Globus pallidus (tissue), 1 donor: ENCODE results near the gene STAP1.
"Not testable (repeated sequence)": the region's sequence is repeated elsewhere in the genome, so short reads cannot be mapped to it uniquely, and the experiment has no call there.

Experiments
- DNase-seq: peaks from one replicate; pipeline ENCODE4 v3.0.0-alpha.2; 2015; ENCODE audit warnings: low spot score

The STAP1 gene

GRCh38 chr4:67624939-67625338 is 66.4 kb downstream of the STAP1 start:
- peak; percentile 64 for DNase-seq

- DNase-seq = no peak
Measured at GRCh38 chr4:67632492-67632891, 74.0 kb downstream of the STAP1 start.

- DNase-seq = no peak
Measured at GRCh38 chr4:67634741-67635140, 76.2 kb downstream of the STAP1 start.

DNA sequence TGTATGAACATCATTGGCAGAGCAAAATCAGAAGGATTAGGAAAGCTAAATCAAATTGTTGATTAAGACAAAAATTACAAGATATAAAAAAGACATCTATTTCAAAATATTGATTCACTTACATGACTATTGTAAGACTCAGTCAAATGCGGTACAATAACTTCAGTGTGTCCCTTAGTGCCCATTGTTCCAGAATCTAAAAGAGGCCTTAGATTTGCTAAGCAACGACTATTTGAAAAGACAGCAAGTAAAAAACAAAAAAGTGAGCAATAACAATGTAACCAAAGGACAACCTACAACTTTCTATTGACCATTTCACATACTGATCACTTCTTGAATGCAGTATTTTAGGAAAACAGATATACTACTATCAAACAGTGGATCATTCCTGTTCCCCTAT is 76.8 kb downstream of the STAP1 start:
- DNase-seq = peak; percentile 70

DNA sequence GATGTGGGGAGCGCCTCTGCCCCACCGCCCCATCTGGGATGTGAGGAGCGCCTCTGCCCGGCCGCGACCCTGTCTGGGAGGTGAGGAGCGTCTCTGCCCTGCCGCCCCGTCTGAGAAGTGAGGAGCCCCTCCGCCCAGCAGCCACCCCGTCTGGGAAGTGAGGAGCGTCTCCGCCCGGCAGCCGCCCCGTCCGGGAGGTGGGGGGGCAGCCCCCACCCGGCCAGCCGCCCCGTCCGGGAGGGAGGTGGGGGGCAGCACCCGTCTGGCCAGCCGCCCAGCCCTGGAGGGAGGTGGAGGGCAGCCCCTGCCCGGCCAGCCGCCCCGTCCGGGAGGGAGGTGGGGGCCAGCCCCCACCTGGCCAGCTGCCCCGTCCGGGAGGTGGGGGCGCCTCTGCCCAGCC is 78.5 kb downstream of the STAP1 start:
- not testable (repeated sequence) for DNase-seq

GRCh38 chr4:67638136-67638535 is 79.6 kb downstream of the STAP1 start:
- DNase-seq = no peak

- DNase-seq = no peak
Measured at GRCh38 chr4:67651536-67651935, 93.0 kb downstream of the STAP1 start.
